ENCODE data around the gene FAM120A. TPM values are rescaled to one million over a fixed set of nuclear protein-coding genes. Genes with fewer than 3 reads are reported as not detected.

FAM120A gene
- total and polyA plus RNA-seq, 2 of the 13 experiments (the other 11 are each of a cell fraction or from before 2014, with no cell fraction given), result 41.3 to 44.4 TPM

DNA sequence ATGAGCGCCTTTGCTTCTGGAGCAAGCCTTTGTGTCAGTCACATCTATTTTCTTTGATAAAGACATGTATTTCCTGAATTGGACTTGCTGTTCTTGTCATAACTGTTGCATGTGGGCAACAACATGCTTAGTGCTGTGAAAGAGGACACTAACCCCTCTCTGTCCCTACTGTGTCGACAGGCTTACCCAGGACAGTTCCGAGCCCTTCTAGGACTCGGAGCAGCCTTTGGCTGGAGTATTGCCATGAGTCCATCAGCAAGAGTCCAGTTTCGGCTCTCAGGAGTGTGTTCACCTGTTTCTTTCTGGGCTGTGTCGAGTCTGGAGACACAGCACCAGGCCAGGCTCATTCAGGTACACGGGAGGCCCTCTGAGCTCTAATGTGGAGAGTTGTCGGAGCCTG, 88.8 kb downstream of the FAM120A start:
- 96% methylated on average over 6 of the region's 8 CpGs for WGBS (ENCODE audit: low lambda C conversion rate)
- Histone ChIP-seq H4K20me1 (ENCODE audit: insufficient read depth, low read length) (no peaks in the 10 kb centered on the region), H3K4me2 (ENCODE audit: low read depth, low read length) (no peak overlapping the region), H2AFZ (ENCODE audit: low read length) (no peak overlapping the region), H3K79me2 (ENCODE audit: insufficient read depth, low read length) (no peaks in the 10 kb centered on the region), H3K4me1 (ENCODE audit: insufficient read depth, low read length) (no peaks in the 10 kb centered on the region), H3K9me3 (ENCODE audit: low read length) (no peaks in the 10 kb centered on the region), H3K4me3 (replicated peaks in 1 of 3; ENCODE audit: insufficient read depth in 1 of 3, low read depth in 2 of 3, low read length in 3 of 3) (no peak overlapping the region), H3K27ac (ENCODE audit: extremely low read length, insufficient read depth, low read length) (no peak overlapping the region), H3K36me3 (replicated peaks in 1 of 2; ENCODE audit: control insufficient read depth in 1 of 2, insufficient read depth in 2 of 2, low read length in 2 of 2) (peaks cover 14 to 60% of the 10 kb centered on the region in 2 experiments), H3K9ac (ENCODE audit: insufficient read depth, low read depth, low read length) (no peak overlapping the region), H3K27me3 (ENCODE audit: control insufficient read depth in 1 of 2, insufficient read depth in 2 of 2, low read length in 2 of 2) (no peaks in the 10 kb centered on the region)
- ChIA-PET POLR2A (no interaction called here), CTCF (ENCODE audit: low intra/inter-chr PET ratio, low total read pairs) (no interaction called here)
- intact Hi-C loops (cut with micrococcal nuclease; ENCODE audit: unreplicated experiment) (no loop called here), in situ Hi-C loops (cut with HindIII; ENCODE audit: extremely low pct_ligation_motif_present, low pct_unique_long_range_greater_than_20kb) (no loop called here)
- ATAC-seq, result no peak
- BruUV-seq (replicated peaks), result no TSS peak
- no peak for DNase-seq (ENCODE audit: low spot score)
- FAIRE-seq, result no peak
- no peak for TF ChIP-seq ZSCAN12 (CRISPR knock-in tag; IDR thresholded peaks at IDR 0.05)
- TF ChIP-seq NFYB (CRISPR knock-in tag; IDR thresholded peaks at IDR 0.05), result no peak
- TF ChIP-seq, protein P1, sequence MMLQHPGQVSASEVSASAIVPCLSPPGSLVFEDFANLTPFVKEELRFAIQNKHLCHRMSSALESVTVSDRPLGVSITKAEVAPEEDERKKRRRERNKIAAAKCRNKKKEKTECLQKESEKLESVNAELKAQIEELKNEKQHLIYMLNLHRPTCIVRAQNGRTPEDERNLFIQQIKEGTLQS (CRISPR knock-in tag; IDR thresholded peaks at IDR 0.05), result no peak
- TF ChIP-seq ZC3H13 (CRISPR knock-in tag; IDR thresholded peaks at IDR 0.05), result no peak
- TF ChIP-seq EEA1 (CRISPR knock-in tag; IDR thresholded peaks at IDR 0.05; ENCODE audit: borderline replicate concordance), result no peak
- TF ChIP-seq, protein P2, sequence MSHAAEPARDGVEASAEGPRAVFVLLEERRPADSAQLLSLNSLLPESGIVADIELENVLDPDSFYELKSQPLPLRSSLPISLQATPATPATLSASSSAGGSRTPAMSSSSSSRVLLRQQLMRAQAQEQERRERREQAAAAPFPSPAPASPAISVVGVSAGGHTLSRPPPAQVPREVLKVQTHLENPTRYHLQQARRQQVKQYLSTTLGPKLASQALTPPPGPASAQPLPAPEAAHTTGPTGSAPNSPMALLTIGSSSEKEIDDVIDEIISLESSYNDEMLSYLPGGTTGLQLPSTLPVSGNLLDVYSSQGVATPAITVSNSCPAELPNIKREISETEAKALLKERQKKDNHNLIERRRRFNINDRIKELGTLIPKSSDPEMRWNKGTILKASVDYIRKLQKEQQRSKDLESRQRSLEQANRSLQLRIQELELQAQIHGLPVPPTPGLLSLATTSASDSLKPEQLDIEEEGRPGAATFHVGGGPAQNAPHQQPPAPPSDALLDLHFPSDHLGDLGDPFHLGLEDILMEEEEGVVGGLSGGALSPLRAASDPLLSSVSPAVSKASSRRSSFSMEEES (CRISPR knock-in tag; IDR thresholded peaks at IDR 0.05), result no peak
- no peak for TF ChIP-seq U2AF1 (optimal IDR thresholded peaks at IDR 0.05; ENCODE audit: low read depth, low read length)
- no peak for TF ChIP-seq ZNF552 (CRISPR knock-in tag; IDR thresholded peaks at IDR 0.05; ENCODE audit: borderline replicate concordance)
- no peak for TF ChIP-seq GATAD2A (CRISPR knock-in tag; IDR thresholded peaks at IDR 0.05)
- no peak for TF ChIP-seq PHF5A (CRISPR knock-in tag; IDR thresholded peaks at IDR 0.05; ENCODE audit: low read depth, unreplicated experiment)
- no peak for TF ChIP-seq ZZZ3 (CRISPR knock-in tag; IDR thresholded peaks at IDR 0.05; ENCODE audit: borderline replicate concordance)
- no peak for TF ChIP-seq TBX2 (CRISPR knock-in tag; IDR thresholded peaks at IDR 0.05; ENCODE audit: borderline replicate concordance)
- no peak for TF ChIP-seq MEF2D (CRISPR knock-in tag; IDR thresholded peaks at IDR 0.05)
- TF ChIP-seq, protein P3, sequence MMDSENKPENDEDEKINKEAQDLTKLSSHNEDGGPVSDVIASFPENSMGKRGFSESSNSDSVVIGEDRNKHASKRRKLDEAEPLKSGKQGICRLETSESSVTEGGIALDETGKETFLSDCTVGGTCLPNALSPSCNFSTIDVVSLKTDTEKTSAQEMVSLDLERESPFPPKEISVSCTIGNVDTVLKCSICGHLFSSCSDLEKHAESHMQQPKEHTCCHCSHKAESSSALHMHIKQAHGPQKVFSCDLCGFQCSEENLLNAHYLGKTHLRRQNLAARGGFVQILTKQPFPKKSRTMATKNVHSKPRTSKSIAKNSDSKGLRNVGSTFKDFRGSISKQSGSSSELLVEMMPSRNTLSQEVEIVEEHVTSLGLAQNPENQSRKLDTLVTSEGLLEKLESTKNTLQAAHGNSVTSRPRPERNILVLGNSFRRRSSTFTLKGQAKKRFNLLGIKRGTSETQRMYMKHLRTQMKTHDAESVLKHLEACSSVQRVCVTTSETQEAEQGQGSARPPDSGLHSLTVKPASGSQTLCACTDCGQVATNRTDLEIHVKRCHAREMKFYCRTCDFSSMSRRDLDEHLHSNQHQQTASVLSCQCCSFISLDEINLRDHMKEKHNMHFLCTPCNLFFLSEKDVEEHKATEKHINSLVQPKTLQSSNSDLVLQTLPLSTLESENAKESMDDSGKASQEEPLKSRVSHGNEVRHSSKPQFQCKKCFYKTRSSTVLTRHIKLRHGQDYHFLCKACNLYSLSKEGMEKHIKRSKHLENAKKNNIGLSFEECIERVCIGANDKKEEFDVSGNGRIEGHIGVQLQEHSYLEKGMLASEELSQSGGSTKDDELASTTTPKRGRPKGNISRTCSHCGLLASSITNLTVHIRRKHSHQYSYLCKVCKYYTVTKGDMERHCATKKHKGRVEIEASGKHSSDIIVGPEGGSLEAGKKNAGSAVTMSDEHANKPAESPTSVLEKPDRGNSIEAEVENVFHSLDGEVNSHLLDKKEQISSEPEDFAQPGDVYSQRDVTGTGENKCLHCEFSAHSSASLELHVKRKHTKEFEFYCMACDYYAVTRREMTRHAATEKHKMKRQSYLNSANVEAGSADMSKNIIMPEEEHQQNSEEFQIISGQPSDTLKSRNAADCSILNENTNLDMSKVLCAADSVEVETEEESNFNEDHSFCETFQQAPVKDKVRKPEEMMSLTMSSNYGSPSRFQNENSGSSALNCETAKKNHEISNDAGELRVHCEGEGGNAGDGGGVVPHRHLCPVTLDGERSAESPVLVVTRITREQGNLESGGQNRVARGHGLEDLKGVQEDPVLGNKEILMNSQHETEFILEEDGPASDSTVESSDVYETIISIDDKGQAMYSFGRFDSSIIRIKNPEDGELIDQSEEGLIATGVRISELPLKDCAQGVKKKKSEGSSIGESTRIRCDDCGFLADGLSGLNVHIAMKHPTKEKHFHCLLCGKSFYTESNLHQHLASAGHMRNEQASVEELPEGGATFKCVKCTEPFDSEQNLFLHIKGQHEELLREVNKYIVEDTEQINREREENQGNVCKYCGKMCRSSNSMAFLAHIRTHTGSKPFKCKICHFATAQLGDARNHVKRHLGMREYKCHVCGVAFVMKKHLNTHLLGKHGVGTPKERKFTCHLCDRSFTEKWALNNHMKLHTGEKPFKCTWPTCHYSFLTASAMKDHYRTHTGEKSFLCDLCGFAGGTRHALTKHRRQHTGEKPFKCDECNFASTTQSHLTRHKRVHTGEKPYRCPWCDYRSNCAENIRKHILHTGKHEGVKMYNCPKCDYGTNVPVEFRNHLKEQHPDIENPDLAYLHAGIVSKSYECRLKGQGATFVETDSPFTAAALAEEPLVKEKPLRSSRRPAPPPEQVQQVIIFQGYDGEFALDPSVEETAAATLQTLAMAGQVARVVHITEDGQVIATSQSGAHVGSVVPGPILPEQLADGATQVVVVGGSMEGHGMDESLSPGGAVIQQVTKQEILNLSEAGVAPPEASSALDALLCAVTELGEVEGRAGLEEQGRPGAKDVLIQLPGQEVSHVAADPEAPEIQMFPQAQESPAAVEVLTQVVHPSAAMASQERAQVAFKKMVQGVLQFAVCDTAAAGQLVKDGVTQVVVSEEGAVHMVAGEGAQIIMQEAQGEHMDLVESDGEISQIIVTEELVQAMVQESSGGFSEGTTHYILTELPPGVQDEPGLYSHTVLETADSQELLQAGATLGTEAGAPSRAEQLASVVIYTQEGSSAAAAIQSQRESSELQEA (CRISPR knock-in tag; IDR thresholded peaks at IDR 0.05; ENCODE audit: not compliant biosample characterization), result no peak
- TF ChIP-seq, protein P4, sequence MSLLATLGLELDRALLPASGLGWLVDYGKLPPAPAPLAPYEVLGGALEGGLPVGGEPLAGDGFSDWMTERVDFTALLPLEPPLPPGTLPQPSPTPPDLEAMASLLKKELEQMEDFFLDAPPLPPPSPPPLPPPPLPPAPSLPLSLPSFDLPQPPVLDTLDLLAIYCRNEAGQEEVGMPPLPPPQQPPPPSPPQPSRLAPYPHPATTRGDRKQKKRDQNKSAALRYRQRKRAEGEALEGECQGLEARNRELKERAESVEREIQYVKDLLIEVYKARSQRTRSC (CRISPR knock-in tag; IDR thresholded peaks at IDR 0.05; ENCODE audit: low read depth), result no peak
- TF ChIP-seq HOXA3 (CRISPR knock-in tag; IDR thresholded peaks at IDR 0.05), result no peak

All from HepG2 (cell line).